ENCODE results near the gene SLC37A1.

The SLC37A1 gene

DNA sequence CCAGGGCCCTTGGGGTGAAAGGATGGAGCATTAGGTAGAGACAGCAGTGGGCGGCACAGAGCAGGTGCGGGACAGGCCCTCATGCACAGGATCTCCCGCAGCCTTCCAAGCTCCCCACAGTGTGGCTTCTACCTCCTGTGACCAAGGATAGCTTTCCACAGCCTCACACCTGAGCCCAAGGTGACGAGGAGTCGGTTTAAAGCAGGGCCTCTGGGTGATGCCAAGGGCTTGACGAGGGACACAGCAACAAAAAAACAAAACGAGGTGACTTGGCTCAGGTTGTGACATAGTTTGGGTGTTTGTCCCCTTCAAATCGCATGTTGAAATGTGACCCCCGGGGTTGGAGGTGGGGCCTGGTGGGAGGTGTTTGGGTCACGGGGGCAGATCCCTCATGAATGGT, 32.9 kb upstream of the SLC37A1 start:
- no peak overlapping the region for H2BK5ac ChIP-seq (ENCODE audit: low read depth, low read length, poor library complexity, severe bottlenecking)
- no peak overlapping the region for H2BK15ac ChIP-seq (ENCODE audit: low read depth, poor library complexity, severe bottlenecking)
- no peak overlapping the region for H2AFZ ChIP-seq (ENCODE audit: low read depth, low read length)
- no peak overlapping the region for H2BK12ac ChIP-seq (ENCODE audit: low read length in 2 of 2)
- H3K36me3 ChIP-seq (ENCODE audit: control insufficient read depth in 1 of 2, insufficient read depth in 2 of 2, low read depth in 1 of 2, low read length in 2 of 2): no peaks in the 10 kb centered on the region
- H3K9me3 ChIP-seq (ENCODE audit: control insufficient read depth, low read length): no peaks in the 10 kb centered on the region
- no peak for DNase-seq
- no peak overlapping the region for H3K23ac ChIP-seq (ENCODE audit: low read length in 2 of 2)
- H2BK120ac ChIP-seq (ENCODE audit: low read depth, low read length): no peak overlapping the region
- WGBS: 90% methylated on average over 9 of the region's 10 CpGs
- H2AK5ac ChIP-seq (ENCODE audit: low read length, severe bottlenecking): no peak overlapping the region
- no peak overlapping the region for H3K18ac ChIP-seq (ENCODE audit: low read depth in 1 of 2, low read length in 2 of 2)
- H3K4me2 ChIP-seq (ENCODE audit: low read length, poor library complexity, severe bottlenecking): no peak overlapping the region
- no peak overlapping the region for H3K27ac ChIP-seq (ENCODE audit: low read length, poor library complexity, severe bottlenecking)
- H3K9ac ChIP-seq (ENCODE audit: low read length): no peak overlapping the region
- H3K27me3 ChIP-seq (ENCODE audit: control insufficient read depth in 1 of 2, insufficient read depth in 1 of 2, low read length in 2 of 2): peaks cover 0 to 36% of the 10 kb centered on the region in 2 experiments
- H3K4me1 ChIP-seq (ENCODE audit: control insufficient read depth, insufficient read depth, low read depth, low read length): peaks cover 6% of the 10 kb centered on the region
- H3K4ac ChIP-seq (ENCODE audit: low read depth in 1 of 2, low read length in 2 of 2): no peak overlapping the region
- no peak overlapping the region for H3K14ac ChIP-seq (ENCODE audit: low read length in 2 of 2)
- H4K91ac ChIP-seq (ENCODE audit: low read length): no peak overlapping the region
- H3K4me3 ChIP-seq (ENCODE audit: insufficient read depth in 1 of 2, low read depth in 1 of 2, low read length in 2 of 2): no peak overlapping the region
- H3K79me1 ChIP-seq (replicated peaks; ENCODE audit: low read length, poor library complexity, severe bottlenecking): no peaks in the 10 kb centered on the region
- no peak overlapping the region for H4K8ac ChIP-seq (ENCODE audit: low read length)

DNA sequence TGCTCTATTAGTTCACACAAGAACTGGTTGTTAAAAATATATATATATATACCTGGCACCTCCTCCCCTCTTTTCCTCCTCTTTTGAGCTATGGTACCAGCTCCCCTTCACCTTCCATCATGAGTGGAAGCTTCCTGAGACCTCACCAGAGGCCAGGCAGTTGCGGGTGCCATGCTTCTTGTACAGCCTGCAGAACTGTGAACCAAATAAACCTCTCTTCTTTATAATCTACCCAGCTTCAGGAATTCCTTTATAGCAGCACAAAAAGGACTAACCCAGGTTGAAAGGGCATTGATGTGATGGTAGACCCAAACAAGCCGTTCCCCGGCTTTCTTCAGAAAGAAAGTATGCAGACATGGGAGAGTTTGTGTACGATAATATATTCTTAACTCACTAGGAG, 32.5 kb upstream of the SLC37A1 start:
- Histone ChIP-seq H3K4me1 (ENCODE audit: control insufficient read depth, insufficient read depth, low read depth, low read length) (peaks cover 2% of the 10 kb centered on the region), H2AK5ac (ENCODE audit: low read length, severe bottlenecking) (no peak overlapping the region), H3K18ac (ENCODE audit: low read depth in 1 of 2, low read length in 2 of 2) (no peak overlapping the region), H3K4me3 (ENCODE audit: insufficient read depth in 1 of 2, low read depth in 1 of 2, low read length in 2 of 2) (no peak overlapping the region), H3K27me3 (ENCODE audit: control insufficient read depth in 1 of 2, insufficient read depth in 1 of 2, low read length in 2 of 2) (peaks cover 0 to 41% of the 10 kb centered on the region in 2 experiments), H4K91ac (ENCODE audit: low read length) (no peak overlapping the region), H3K9ac (ENCODE audit: low read length) (no peak overlapping the region), H2BK5ac (ENCODE audit: low read depth, low read length, poor library complexity, severe bottlenecking) (no peak overlapping the region), H3K27ac (ENCODE audit: low read length, poor library complexity, severe bottlenecking) (no peak overlapping the region), H3K4ac (ENCODE audit: low read depth in 1 of 2, low read length in 2 of 2) (no peak overlapping the region), H2AFZ (ENCODE audit: low read depth, low read length) (no peak overlapping the region), H2BK120ac (ENCODE audit: low read depth, low read length) (no peak overlapping the region), H2BK12ac (ENCODE audit: low read length in 2 of 2) (no peak overlapping the region), H3K79me1 (replicated peaks; ENCODE audit: low read length, poor library complexity, severe bottlenecking) (no peaks in the 10 kb centered on the region), H3K23ac (ENCODE audit: low read length in 2 of 2) (no peak overlapping the region), H3K9me3 (ENCODE audit: control insufficient read depth, low read length) (no peaks in the 10 kb centered on the region), H4K8ac (ENCODE audit: low read length) (no peak overlapping the region), H3K36me3 (ENCODE audit: control insufficient read depth in 1 of 2, insufficient read depth in 2 of 2, low read depth in 1 of 2, low read length in 2 of 2) (no peaks in the 10 kb centered on the region), H2BK15ac (ENCODE audit: low read depth, poor library complexity, severe bottlenecking) (no peak overlapping the region), H3K14ac (ENCODE audit: low read length in 2 of 2) (no peak overlapping the region), H3K4me2 (ENCODE audit: low read length, poor library complexity, severe bottlenecking) (no peak overlapping the region)
- DNase-seq: no peak
- WGBS: 92% methylated on average over 1 of the region's 4 CpGs

- Histone ChIP-seq H3K4ac (ENCODE audit: low read depth in 1 of 2, low read length in 2 of 2) (no peak overlapping the region), H2AFZ (ENCODE audit: low read depth, low read length) (no peak overlapping the region), H3K4me1 (ENCODE audit: control insufficient read depth, insufficient read depth, low read depth, low read length) (no peaks in the 10 kb centered on the region), H3K9me3 (ENCODE audit: control insufficient read depth, low read length) (no peaks in the 10 kb centered on the region), H2BK5ac (ENCODE audit: low read depth, low read length, poor library complexity, severe bottlenecking) (no peak overlapping the region), H3K23ac (ENCODE audit: low read length in 2 of 2) (no peak overlapping the region), H3K9ac (ENCODE audit: low read length) (no peak overlapping the region), H2BK15ac (ENCODE audit: low read depth, poor library complexity, severe bottlenecking) (no peak overlapping the region), H2BK120ac (ENCODE audit: low read depth, low read length) (no peak overlapping the region), H3K4me2 (ENCODE audit: low read length, poor library complexity, severe bottlenecking) (no peak overlapping the region), H2AK5ac (ENCODE audit: low read length, severe bottlenecking) (no peak overlapping the region), H3K36me3 (ENCODE audit: control insufficient read depth in 1 of 2, insufficient read depth in 2 of 2, low read depth in 1 of 2, low read length in 2 of 2) (no peaks in the 10 kb centered on the region), H2BK12ac (ENCODE audit: low read length in 2 of 2) (no peak overlapping the region), H3K18ac (ENCODE audit: low read depth in 1 of 2, low read length in 2 of 2) (no peak overlapping the region), H3K79me1 (replicated peaks; ENCODE audit: low read length, poor library complexity, severe bottlenecking) (no peaks in the 10 kb centered on the region), H4K91ac (ENCODE audit: low read length) (no peak overlapping the region), H3K27me3 (ENCODE audit: control insufficient read depth in 1 of 2, insufficient read depth in 1 of 2, low read length in 2 of 2) (peaks cover 6 to 38% of the 10 kb centered on the region in 2 experiments), H3K4me3 (ENCODE audit: insufficient read depth in 1 of 2, low read depth in 1 of 2, low read length in 2 of 2) (no peak overlapping the region), H4K8ac (ENCODE audit: low read length) (no peak overlapping the region), H3K27ac (ENCODE audit: low read length, poor library complexity, severe bottlenecking) (no peak overlapping the region), H3K14ac (ENCODE audit: low read length in 2 of 2) (no peak overlapping the region)
- DNase-seq: no peak
- WGBS: 90% methylated on average over 5 of the region's 7 CpGs
These were observed 28.7 kb upstream of the SLC37A1 start for GRCh38 chr21:42484966-42485365.

GRCh38 chr21:42486072-42486471, 27.6 kb upstream of the SLC37A1 start:
- Histone ChIP-seq H3K14ac (ENCODE audit: low read length in 2 of 2) (no peak overlapping the region), H3K4me3 (ENCODE audit: insufficient read depth in 1 of 2, low read depth in 1 of 2, low read length in 2 of 2) (no peak overlapping the region), H3K4me2 (ENCODE audit: low read length, poor library complexity, severe bottlenecking) (no peak overlapping the region), H3K9ac (ENCODE audit: low read length) (no peak overlapping the region), H3K27me3 (ENCODE audit: control insufficient read depth in 1 of 2, insufficient read depth in 1 of 2, low read length in 2 of 2) (peaks cover 6 to 38% of the 10 kb centered on the region in 2 experiments), H3K23ac (ENCODE audit: low read length in 2 of 2) (no peak overlapping the region), H2BK15ac (ENCODE audit: low read depth, poor library complexity, severe bottlenecking) (no peak overlapping the region), H3K36me3 (ENCODE audit: control insufficient read depth in 1 of 2, insufficient read depth in 2 of 2, low read depth in 1 of 2, low read length in 2 of 2) (no peaks in the 10 kb centered on the region), H3K9me3 (ENCODE audit: control insufficient read depth, low read length) (no peaks in the 10 kb centered on the region), H4K8ac (ENCODE audit: low read length) (no peak overlapping the region), H2AK5ac (ENCODE audit: low read length, severe bottlenecking) (no peak overlapping the region), H2BK120ac (ENCODE audit: low read depth, low read length) (no peak overlapping the region), H3K4ac (ENCODE audit: low read depth in 1 of 2, low read length in 2 of 2) (no peak overlapping the region), H4K91ac (ENCODE audit: low read length) (no peak overlapping the region), H3K79me1 (replicated peaks; ENCODE audit: low read length, poor library complexity, severe bottlenecking) (no peaks in the 10 kb centered on the region), H3K27ac (ENCODE audit: low read length, poor library complexity, severe bottlenecking) (no peak overlapping the region), H3K18ac (ENCODE audit: low read depth in 1 of 2, low read length in 2 of 2) (no peak overlapping the region), H3K4me1 (ENCODE audit: control insufficient read depth, insufficient read depth, low read depth, low read length) (no peaks in the 10 kb centered on the region), H2AFZ (ENCODE audit: low read depth, low read length) (no peak overlapping the region), H2BK5ac (ENCODE audit: low read depth, low read length, poor library complexity, severe bottlenecking) (no peak overlapping the region), H2BK12ac (ENCODE audit: low read length in 2 of 2) (no peak overlapping the region)
- no peak for DNase-seq
- 79% methylated on average over 6 of the region's 6 CpGs for WGBS
